GM10847 (cell line): Measurements from ENCODE around the gene C19orf85.

ENCODE experiments used
- POLR2A ChIP-seq: IDR thresholded peaks from 2 replicates; pipeline ENCODE4 v1.6.1; 2011; ENCODE audit not compliant: insufficient read length; ENCODE audit errors: extremely low read depth

C19orf85 gene

DNA sequence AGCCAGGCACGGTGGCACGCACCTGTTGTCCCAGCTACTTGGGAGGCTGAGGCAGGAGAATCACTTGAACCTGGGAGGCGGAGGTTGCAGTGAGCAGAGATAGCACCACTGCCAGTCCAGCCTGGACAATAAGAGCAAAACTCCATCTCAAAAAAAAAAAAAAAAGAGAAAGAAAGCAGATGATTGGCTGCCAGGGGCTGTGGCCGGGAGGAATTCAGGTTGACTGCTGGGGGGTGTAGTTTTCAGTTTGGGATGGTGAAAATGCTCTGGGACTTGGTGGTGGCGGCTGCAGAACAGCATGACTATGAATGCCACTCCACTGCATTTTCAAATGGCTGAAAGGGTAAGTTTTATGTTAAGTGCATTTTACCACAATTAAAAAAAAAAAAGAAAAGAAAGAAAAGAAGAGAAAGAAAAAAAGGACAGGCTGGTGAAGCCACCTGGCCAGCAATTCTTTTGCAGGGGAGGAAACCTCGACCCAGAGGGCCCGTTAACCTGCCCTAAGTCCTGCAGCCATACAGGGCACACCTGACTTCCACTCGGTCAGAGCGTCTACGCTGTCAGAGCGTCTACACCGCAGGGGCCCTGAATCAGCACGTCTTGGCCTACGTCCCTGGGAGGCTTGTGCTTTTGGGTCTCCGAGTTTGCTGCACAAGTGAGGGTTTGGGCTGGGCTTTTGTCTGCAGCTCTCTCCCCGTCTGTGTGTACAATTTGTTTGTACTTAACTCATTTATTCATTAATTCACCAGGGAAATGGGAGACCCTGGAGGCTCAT, 6.7 kb downstream of the C19orf85 start:
- no peak for TF ChIP-seq POLR2A

GRCh38 chr19:55456347-55456746, 8.2 kb downstream of the C19orf85 start:
- TF ChIP-seq POLR2A, result no peak

- TF ChIP-seq POLR2A, result no peak
Measured at GRCh38 chr19:55455576-55456235, 8.8 kb downstream of the C19orf85 start.

DNA sequence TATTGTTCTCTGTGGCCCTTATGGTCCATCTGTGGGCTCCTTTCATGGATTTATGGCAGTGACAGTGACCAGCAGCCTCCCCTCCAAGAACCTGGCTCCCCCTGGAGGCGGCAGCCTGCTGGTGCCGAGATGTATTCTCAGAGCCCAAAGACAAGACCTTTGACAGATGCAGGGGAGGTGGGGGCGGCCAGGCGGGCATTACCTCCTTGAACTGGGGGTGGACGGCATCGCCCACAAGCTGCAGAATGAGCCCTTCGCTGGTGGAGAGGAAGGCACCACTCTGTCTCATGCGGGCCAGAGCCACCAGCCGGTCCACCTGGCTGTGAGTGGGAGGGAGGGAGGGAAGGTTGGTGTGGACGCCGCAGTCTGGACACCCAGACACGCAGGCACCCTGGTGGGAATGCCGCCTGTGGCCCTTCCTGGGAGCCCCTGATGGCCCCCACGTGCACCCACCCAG, 9.7 kb downstream of the C19orf85 start:
- no peak for TF ChIP-seq POLR2A

GRCh38 chr19:55453511-55454260, 10.9 kb downstream of the C19orf85 start:
- TF ChIP-seq POLR2A, result no peak

GRCh38 chr19:55452749-55453346, 11.7 kb downstream of the C19orf85 start:
- no peak for TF ChIP-seq POLR2A

GRCh38 chr19:55451965-55452748, 12.4 kb downstream of the C19orf85 start:
- TF ChIP-seq POLR2A, result no peak

DNA sequence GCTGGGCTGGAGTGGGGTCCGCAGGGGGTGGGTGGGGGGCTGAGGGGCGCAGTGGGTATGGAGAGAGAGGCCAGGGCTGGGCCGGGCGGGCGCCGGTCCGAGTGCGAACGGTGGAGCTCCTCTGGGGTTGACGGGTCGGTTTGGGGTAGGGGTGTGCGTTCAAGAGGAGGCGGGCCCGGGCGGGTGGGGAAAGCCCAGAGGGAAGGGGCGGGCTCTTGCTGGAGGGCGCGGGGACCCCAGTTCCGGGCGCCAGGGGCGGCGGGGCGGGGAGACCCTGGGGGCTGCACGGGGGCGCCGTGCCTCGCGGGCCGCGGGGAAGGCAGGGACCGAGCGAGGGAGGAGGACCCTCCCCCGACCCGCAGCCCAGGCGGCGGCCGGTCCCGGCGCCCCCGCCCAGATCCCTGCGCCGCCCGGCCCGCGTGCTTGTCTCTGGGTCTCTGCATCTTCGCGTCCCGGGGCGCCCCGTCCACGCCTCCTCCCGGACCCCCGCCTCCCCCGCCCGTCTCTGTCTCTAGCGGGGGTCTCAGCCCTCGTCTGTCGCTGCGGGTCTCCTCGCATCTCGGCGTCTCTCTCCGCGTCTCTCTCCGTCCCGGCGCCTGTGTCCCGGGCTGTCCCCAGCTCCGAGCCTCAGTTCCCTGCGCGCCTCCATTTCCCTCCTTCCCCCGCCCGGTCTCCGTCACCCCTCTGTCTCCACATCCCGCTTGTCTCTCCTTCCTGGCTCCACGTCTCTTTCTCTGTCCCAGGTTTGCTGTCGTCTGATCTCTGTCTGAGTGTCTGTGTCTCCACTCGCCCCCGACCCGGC, 13.2 kb downstream of the C19orf85 start:
- TF ChIP-seq POLR2A, result no peak

DNA sequence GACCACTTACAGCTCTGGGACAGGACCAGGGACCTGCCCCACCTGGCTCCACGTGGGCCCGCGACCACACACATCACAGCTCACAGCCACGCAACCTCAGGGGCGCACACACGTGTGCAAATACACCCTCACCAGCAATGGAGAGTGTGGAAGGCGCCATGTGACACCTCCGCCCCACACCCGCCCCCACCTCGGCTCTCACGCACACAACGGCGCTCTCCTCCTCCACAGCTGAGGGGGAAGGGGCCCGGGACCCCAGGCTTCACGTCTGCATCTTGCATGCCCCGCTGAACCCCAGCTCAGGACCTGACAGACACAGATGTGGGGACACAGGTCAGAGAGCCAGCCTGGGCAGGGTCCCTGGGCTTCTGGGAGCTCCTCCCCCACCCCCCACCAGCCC, 15.1 kb downstream of the C19orf85 start:
- TF ChIP-seq POLR2A, result no peak

- TF ChIP-seq POLR2A, result no peak
Measured at GRCh38 chr19:55447421-55448174, 17.0 kb downstream of the C19orf85 start.

GRCh38 chr19:55446060-55446459, 18.5 kb downstream of the C19orf85 start:
- TF ChIP-seq POLR2A, result no peak

DNA sequence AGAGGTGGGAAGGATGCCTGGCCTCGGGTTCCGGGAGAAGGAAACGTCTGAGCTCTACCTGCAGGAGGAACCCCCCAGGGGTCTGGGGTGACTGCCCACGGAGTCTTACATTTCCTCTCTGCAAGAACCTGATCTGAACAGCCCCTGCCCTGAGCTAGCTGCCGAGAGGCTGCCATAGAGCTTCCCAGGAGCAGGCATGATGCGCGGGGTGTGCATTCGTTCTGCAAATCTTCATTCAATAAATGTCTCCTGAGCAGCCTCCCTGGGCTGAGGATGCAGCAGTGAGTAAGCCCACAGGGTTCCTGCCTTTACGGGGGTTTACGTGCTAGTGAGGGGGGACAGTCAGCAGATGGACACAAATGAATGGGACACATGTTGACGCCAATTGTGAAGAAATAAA, 19.9 kb downstream of the C19orf85 start:
- no peak for TF ChIP-seq POLR2A

DNA sequence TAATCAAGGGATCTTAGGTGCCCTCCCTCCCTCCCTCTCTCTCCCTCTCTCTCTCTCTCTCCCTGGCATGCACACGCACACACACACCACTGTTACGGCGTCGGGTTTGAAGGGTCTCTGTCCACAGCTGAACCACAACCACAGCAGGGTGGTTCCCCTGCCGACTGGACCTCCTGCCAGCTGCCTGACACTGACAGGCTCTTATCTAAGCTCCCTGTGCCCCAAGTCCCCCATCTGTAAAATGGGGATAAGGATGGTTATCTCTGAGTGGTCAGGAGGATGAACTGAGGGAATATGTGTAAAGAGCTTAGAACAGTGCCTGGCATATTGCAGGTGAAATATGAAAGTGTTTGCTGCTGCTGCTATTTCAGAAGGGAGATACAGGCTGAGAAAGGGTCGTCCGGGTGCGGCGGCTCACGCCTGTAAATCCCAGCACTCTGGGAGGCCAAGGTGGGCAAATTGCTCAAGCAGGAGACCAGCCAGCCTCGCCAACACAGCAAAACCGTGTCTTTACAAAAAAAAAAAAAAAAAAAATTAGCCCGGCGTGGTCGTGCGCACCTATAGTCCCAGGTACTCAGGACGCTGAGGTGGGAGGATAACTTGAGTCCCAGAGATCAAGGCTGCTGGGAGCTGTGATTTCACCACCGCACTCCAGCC, 20.6 kb downstream of the C19orf85 start:
- no peak for TF ChIP-seq POLR2A
